ENCODE measurements around the gene MRPL16. TPM values are rescaled to one million over a fixed set of nuclear protein-coding genes. Genes with fewer than 3 reads are reported as not detected.

MRPL16 gene
- total and polyA plus RNA-seq, 9 donors = 32.8 to 38.6 (median 37.1) TPM

- WGBS (ENCODE audit: insufficient coverage) = 46% methylated on average over 4 of the region's 6 CpGs
- peak; percentile 10 for DNase-seq
- no peaks in the 10 kb centered on the region for H3K4me1 ChIP-seq (ENCODE audit: control insufficient read depth, insufficient read depth, low read length)
These were observed 43.9 kb downstream of the MRPL16 start for GRCh38 chr11:59766542-59767224.

DNA sequence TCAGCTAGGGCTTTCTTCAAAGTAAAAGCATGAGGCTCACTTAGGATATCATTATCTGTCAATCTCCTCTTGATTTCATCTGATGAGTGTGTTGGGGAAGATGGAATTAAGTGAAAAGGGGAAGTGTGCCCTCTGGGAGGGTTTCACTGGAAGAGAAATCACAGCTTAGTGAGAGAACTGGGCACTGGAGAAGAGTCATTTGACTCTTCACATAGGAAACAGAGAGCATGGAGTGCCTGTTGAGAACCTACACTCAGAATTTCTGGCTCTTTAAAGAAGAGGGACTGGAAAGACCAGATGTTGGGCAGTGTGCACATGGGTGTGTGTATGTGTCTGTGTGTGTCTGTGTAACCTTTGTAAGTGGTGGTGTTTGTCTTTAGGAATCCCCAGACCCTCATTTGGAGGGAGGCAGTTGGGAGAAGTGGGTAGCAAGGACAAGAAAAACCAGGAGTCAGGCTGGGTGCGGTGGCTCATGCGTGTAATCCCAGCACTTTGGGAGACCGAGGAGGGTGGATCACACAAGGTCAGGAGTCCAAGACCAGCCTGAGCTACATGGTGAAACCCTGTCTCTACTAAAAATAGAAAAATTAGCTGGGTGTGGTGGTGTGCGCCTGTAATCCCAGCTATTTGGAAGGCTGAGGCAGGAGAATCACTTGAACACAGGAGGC lies 45.4 kb downstream of the MRPL16 start:
- H3K4me3 ChIP-seq (ENCODE audit: low read length) = no peak overlapping the region
- no peaks in the 10 kb centered on the region for H3K4me1 ChIP-seq (ENCODE audit: control insufficient read depth, insufficient read depth, low read length)
- no peaks in the 10 kb centered on the region for H3K36me3 ChIP-seq (ENCODE audit: control insufficient read depth, insufficient read depth, low read length)
- no peaks in the 10 kb centered on the region for H3K27me3 ChIP-seq (ENCODE audit: control insufficient read depth, insufficient read depth, low read length)
- WGBS (ENCODE audit: insufficient coverage) = 100% methylated on average over 1 of the region's 4 CpGs
- H3K9me3 ChIP-seq (replicated peaks; ENCODE audit: control insufficient read depth, low read depth, low read length) = no peaks in the 10 kb centered on the region
- no peak overlapping the region for H3K27ac ChIP-seq (ENCODE audit: low read length)
- peak; percentile 24 for DNase-seq

More at GRCh38 chr11:59766542-59767224, 43.9 kb downstream of the MRPL16 start:
- Histone ChIP-seq H3K9me3 (replicated peaks; ENCODE audit: control insufficient read depth, low read depth, low read length) (no peaks in the 10 kb centered on the region), H3K27me3 (ENCODE audit: control insufficient read depth, insufficient read depth, low read length) (no peaks in the 10 kb centered on the region), H3K4me3 (ENCODE audit: low read length) (no peak overlapping the region), H3K27ac (ENCODE audit: low read length) (no peak overlapping the region), H3K36me3 (ENCODE audit: control insufficient read depth, insufficient read depth, low read length) (no peaks in the 10 kb centered on the region)

- 74% methylated on average over 3 of the region's 6 CpGs for WGBS (ENCODE audit: insufficient coverage)
- Histone ChIP-seq H3K9me3 (replicated peaks; ENCODE audit: control insufficient read depth, low read depth, low read length) (no peaks in the 10 kb centered on the region), H3K4me1 (ENCODE audit: control insufficient read depth, insufficient read depth, low read length) (no peaks in the 10 kb centered on the region), H3K27ac (ENCODE audit: low read length) (no peak overlapping the region), H3K36me3 (ENCODE audit: control insufficient read depth, insufficient read depth, low read length) (no peaks in the 10 kb centered on the region), H3K27me3 (ENCODE audit: control insufficient read depth, insufficient read depth, low read length) (peaks cover 7% of the 10 kb centered on the region), H3K4me3 (ENCODE audit: low read length) (no peak overlapping the region)
- DNase-seq = no peak
These were observed 48.6 kb downstream of the MRPL16 start for GRCh38 chr11:59761993-59762392.

GRCh38 chr11:59760771-59761170 lies 49.8 kb downstream of the MRPL16 start:
- no peak overlapping the region for H3K4me3 ChIP-seq (ENCODE audit: low read length)
- peaks cover 3% of the 10 kb centered on the region for H3K4me1 ChIP-seq (ENCODE audit: control insufficient read depth, insufficient read depth, low read length)
- no peaks in the 10 kb centered on the region for H3K9me3 ChIP-seq (replicated peaks; ENCODE audit: control insufficient read depth, low read depth, low read length)
- H3K36me3 ChIP-seq (ENCODE audit: control insufficient read depth, insufficient read depth, low read length) = no peaks in the 10 kb centered on the region
- peaks cover 16% of the 10 kb centered on the region for H3K27me3 ChIP-seq (ENCODE audit: control insufficient read depth, insufficient read depth, low read length)
- WGBS (ENCODE audit: insufficient coverage) = 100% methylated on average over 1 of the region's 4 CpGs
- no peak overlapping the region for H3K27ac ChIP-seq (ENCODE audit: low read length)
- no peak for DNase-seq

GRCh38 chr11:59759900-59760299 lies 50.7 kb downstream of the MRPL16 start:
- H3K27ac ChIP-seq (ENCODE audit: low read length) = no peak overlapping the region
- 0% methylated on average over 1 of the region's 4 CpGs for WGBS (ENCODE audit: insufficient coverage)
- H3K4me3 ChIP-seq (ENCODE audit: low read length) = no peak overlapping the region
- no peaks in the 10 kb centered on the region for H3K36me3 ChIP-seq (ENCODE audit: control insufficient read depth, insufficient read depth, low read length)
- no peak for DNase-seq
- peaks cover 23% of the 10 kb centered on the region for H3K27me3 ChIP-seq (ENCODE audit: control insufficient read depth, insufficient read depth, low read length)
- peaks cover 9% of the 10 kb centered on the region for H3K4me1 ChIP-seq (ENCODE audit: control insufficient read depth, insufficient read depth, low read length)
- H3K9me3 ChIP-seq (replicated peaks; ENCODE audit: control insufficient read depth, low read depth, low read length) = no peaks in the 10 kb centered on the region

DNA sequence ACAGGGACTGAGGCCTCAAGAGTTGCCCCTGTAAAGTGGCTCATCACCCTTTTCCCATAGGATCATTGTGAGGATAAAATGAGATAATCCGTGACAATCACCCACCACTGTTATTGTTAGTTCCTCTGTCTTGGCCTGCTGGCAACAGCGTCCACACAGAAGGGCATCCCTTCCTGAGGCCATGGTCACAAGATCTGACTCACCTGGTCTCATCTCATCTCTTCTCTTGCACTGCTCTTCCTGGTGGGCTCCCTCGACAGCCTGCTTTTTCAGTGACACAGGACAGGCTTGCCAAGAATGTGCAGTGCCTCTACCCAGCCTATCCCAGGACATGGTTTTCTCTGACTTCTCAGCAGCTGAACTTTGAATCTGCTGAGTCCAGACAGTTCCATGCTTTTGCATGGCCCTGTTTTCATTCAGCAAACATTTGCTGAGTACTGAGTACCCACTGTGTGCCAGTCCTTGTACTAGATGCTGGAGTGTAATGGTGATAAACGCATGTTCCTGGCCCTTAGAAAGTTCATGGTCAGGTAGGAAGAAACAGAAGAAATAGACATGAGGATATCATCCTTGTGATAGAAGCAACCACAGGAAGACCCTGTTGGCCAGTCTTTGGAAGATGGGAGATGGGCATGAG lies 52.1 kb downstream of the MRPL16 start:
- H3K9me3 ChIP-seq (replicated peaks; ENCODE audit: control insufficient read depth, low read depth, low read length) = no peaks in the 10 kb centered on the region
- DNase-seq = no peak
- no peak overlapping the region for H3K4me3 ChIP-seq (ENCODE audit: low read length)
- no peaks in the 10 kb centered on the region for H3K36me3 ChIP-seq (ENCODE audit: control insufficient read depth, insufficient read depth, low read length)
- WGBS (ENCODE audit: insufficient coverage) = 92% methylated on average over 3 of the region's 4 CpGs
- peaks cover 37% of the 10 kb centered on the region for H3K27me3 ChIP-seq (ENCODE audit: control insufficient read depth, insufficient read depth, low read length)
- H3K4me1 ChIP-seq (ENCODE audit: control insufficient read depth, insufficient read depth, low read length) = peaks cover 18% of the 10 kb centered on the region
- H3K27ac ChIP-seq (ENCODE audit: low read length) = no peak overlapping the region

- no peak overlapping the region for H3K4me3 ChIP-seq (ENCODE audit: low read length)
- 54% methylated on average over 3 of the region's 4 CpGs for WGBS (ENCODE audit: insufficient coverage)
- peaks cover 39% of the 10 kb centered on the region for H3K27me3 ChIP-seq (ENCODE audit: control insufficient read depth, insufficient read depth, low read length)
- H3K9me3 ChIP-seq (replicated peaks; ENCODE audit: control insufficient read depth, low read depth, low read length) = no peaks in the 10 kb centered on the region
- no peaks in the 10 kb centered on the region for H3K36me3 ChIP-seq (ENCODE audit: control insufficient read depth, insufficient read depth, low read length)
- no peak for DNase-seq
- peaks cover 18% of the 10 kb centered on the region for H3K4me1 ChIP-seq (ENCODE audit: control insufficient read depth, insufficient read depth, low read length)
- H3K27ac ChIP-seq (ENCODE audit: low read length) = no peak overlapping the region
These were observed 53.7 kb downstream of the MRPL16 start for GRCh38 chr11:59756845-59757244.

DNA sequence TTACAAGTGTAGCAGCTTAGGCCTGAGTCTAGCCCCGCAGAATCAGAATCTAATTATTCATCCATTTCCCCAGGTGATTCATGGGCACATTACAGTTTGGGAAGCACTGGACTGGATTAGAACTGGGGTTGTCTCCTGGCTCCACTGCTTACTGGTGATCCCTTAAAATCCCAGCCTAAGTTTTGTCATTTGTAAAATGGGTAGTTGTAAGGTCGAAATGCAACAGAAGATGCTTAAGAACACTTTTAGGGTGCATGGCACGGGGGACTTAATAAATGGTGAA lies 54.1 kb downstream of the MRPL16 start:
- Histone ChIP-seq H3K4me1 (ENCODE audit: control insufficient read depth, insufficient read depth, low read length) (peaks cover 18% of the 10 kb centered on the region), H3K36me3 (ENCODE audit: control insufficient read depth, insufficient read depth, low read length) (no peaks in the 10 kb centered on the region), H3K27me3 (ENCODE audit: control insufficient read depth, insufficient read depth, low read length) (peaks cover 39% of the 10 kb centered on the region), H3K27ac (ENCODE audit: low read length) (no peak overlapping the region), H3K9me3 (replicated peaks; ENCODE audit: control insufficient read depth, low read depth, low read length) (no peaks in the 10 kb centered on the region), H3K4me3 (ENCODE audit: low read length) (no peak overlapping the region)
- DNase-seq = no peak
- 60% methylated on average over 2 of the region's 3 CpGs for WGBS (ENCODE audit: insufficient coverage)

Measured in muscle of leg (tissue), 11 donors.